ENCODE results near the gene ATE1.

GRCh38 chr10:121715969-121716368 is 211.9 kb downstream of the ATE1 start:
- no peak for TF ChIP-seq CTCF (IDR thresholded peaks at IDR 0.05)
- TF ChIP-seq POLR2A (IDR thresholded peaks at IDR 0.05) = no peak

Measured in Peyer's patch (tissue), 4 donors.